Measurements from ENCODE around the gene SRGAP2B.
"Not testable (repeated sequence)": the region's sequence is repeated elsewhere in the genome, so short reads cannot be mapped to it uniquely, and the experiment has no call there.

SRGAP2B gene

GRCh38 chr1:145036019-145036418, 59.1 kb downstream of the SRGAP2B start:
- not testable (repeated sequence) for DNase-seq

- not testable (repeated sequence) for DNase-seq
Observed at GRCh38 chr1:145033523-145033922, 61.6 kb downstream of the SRGAP2B start.

DNA sequence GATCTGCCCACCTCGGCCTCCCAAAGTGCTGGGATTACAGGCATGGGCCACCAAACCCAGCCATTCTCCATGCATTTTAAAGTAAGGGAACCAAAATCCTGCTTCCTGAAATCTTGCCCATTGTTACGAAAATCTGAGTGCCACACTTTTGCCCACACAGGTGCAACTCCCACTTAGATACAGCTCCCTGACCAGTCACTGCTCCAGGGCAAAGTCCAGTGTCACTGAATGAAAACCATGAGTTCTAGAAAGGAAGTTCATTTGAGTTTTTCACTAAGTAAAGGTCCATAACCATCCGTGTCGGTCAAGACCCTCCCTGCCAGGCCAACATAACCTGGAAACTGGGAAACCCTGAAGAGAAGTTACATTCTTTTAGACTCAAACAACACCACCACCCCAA, 67.9 kb downstream of the SRGAP2B start:
- DNase-seq: not testable (repeated sequence)

DNA sequence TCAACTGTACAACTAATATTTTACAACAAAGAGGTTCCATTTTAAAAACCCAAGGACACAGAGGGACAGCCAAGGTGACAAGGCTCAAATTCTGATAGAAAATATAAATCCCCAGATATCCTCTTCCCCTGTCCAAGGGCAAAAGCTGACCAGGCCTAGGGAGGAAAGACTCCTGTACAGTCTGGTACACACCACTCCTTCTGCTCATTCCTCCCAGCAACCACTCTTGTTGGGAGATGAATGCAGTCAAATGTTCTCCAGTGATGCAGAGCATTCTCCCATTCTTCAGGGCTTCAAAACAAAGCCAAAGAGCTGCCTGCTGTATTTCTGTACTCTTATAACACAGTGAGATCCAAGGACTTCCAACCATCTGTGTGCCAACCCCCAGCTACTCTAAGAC, 69.8 kb downstream of the SRGAP2B start:
- DNase-seq: not testable (repeated sequence)

DNA sequence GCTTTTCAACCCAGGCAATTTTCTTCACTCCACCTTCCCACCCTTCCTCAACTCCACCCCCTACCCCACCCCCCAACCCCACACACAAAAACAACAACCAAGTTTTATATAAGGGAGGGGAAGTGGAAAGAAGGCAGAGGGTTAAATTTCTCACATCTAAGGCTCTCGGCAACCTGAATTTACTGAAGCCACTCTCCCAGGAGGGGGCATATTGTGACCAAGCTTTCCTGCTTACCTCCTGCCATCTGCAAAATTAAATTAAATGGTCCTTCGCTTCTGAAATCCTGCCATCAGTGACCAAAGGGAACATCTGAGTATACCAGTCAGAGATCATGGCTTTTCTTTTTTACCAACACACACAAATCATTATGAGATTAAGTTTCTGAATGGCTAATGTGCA, 72.9 kb downstream of the SRGAP2B start:
- DNase-seq: not testable (repeated sequence)

DNA sequence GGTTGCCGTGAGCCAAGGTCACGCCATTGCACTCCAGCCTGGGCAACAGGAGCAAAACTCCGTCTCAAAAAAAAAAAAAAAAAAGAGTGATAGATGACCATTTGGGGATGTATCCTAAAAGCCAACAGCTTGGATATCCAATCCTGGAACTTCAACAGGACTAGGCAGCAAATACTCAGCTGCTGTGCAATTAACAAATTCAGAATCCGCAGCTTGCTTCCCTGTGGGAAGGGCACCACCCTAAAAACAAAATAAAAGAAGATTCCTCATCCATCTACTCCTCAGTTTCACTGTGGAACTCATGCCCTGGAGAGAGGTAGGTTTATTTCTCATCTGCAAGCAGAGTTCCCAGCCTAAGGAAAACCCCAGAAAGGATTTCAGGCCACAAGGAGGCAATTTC, 73.4 kb downstream of the SRGAP2B start:
- not testable (repeated sequence) for DNase-seq

DNA sequence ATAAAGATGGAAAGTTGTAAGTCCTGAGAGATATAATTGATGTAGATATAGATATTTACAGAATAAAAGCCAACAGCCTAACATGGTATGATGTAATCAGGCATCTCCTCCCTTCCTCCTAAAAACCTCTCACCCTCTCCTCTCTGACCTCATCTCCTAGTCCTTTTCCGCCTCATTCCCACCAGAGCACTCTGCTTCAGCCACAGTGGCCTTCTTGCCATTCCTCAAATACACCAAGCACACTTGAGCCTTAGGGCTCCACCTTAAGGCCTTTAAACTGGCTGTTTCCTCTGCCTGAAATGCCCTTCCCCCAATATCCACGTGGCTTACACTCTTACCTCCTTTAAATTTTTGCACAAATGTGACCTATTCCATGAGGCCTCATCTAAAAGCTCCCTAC, 75.4 kb downstream of the SRGAP2B start:
- DNase-seq: not testable (repeated sequence)

DNA sequence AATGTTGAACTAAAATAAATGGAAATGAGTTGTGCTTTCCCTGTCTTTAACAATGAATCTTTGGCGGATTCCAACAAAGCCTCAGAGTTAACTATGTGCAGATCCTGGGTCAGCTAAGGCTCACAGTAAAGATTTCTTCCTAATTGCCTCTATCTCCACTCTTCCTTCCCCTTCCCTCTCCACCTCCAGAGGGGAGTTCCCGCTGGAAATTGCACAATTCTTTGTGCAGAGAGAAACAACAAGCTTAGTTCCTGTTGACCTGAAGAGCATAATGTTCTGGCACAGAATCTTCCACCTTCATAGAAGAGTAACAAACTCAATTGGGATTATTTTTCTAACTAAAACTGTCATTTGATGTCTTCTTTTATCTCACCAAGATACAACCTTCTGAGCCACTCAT, 77.4 kb downstream of the SRGAP2B start:
- not testable (repeated sequence) for DNase-seq

DNA sequence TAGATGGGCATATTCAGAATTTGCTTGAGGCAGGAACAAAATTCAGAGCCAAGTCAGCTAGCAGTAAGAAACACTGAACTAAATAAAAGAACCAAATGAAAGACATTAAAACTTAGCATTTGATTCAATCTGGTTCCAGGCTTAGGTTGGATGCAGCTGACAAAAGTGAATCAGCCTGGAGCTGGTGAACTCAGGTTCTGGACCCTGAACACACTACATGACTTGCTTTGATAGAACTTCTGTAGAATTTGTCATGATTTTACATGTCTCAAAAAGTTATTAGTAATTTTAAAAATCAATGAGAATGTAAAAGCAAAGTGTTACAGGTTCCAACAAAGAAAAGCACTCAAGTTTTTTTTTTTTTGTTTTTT, 78.7 kb downstream of the SRGAP2B start:
- DNase-seq: not testable (repeated sequence)

GRCh38 chr1:145015744-145016491, 79.2 kb downstream of the SRGAP2B start:
- DNase-seq: not testable (repeated sequence)

DNA sequence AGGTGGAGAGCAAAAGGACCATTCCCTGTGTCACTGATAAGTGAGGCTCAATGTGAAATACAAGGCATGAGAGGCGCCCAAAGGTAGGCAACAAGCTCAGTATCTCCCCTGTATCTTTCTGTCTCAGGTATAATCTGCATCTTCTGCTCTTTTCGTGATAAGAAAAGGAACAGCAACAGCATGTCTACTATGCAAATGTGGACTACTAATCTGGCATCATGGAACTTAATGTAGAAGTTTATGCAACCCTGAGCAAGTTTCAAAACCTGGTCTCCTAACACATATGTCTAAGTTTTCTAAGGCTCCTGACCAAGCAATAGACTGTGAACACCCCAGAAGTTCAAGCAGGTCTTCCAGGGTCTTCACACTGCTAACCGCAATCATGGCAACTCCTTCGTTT, 81.8 kb downstream of the SRGAP2B start:
- DNase-seq: not testable (repeated sequence)

DNA sequence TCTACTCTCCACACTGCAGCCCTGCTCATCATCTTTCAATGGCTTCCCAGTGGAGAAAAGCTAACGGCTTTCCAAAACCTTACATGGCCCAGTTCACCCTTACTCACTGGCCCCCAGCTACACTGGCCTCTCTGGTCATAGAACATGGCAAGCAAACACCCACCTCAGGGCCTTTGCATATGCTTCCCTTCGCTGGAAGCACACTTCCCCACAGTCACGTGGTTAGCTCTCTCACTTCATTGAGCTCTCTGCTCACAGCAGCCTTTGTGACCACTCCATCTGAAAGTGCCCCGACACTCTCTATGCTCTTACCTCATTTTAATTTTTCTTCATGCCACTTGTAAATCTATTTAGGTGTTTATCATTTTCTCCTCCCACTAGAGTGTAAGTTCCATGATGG, 83.3 kb downstream of the SRGAP2B start:
- DNase-seq: not testable (repeated sequence)

GRCh38 chr1:145010580-145010979, 84.5 kb downstream of the SRGAP2B start:
- DNase-seq: not testable (repeated sequence)

DNA sequence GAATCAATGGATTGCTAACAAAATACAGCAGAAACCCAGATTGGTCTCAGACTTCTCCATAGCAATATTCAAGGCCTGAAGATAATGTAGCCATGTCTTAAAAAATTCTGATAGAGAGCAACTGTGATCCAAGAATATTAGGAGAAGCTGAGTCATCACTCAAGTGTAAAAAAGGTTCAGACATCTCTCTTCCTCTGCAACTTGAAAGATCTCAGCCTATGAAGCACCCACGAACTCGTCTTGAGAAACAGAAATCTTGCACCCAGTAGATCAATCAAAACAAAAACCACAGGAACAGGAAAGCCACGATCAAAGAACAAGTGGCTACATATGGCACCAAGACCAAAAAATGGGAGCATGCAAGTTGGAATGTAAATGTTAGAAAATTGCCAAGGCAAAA, 85.2 kb downstream of the SRGAP2B start:
- DNase-seq: not testable (repeated sequence)

GRCh38 chr1:145008388-145008787, 86.7 kb downstream of the SRGAP2B start:
- DNase-seq: not testable (repeated sequence)

DNA sequence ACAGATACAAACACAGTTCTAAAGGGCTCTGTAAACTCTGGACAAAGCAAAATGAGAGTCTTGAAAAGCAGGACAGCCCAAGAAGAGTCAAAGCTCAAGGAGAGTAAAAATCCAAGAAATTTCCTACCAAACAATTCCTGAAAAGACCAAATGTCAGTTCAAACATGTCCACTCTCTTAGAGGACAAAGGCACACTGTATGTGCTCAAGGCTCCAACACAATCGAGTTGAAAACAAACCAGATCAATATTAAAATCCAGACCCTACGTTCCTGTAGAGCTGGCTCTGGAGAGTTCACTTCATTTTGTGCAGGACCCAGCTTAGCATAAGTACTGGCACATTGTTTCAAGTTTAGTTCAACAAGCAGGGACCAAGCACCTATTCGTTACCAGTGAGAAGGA, 90.0 kb downstream of the SRGAP2B start:
- DNase-seq: not testable (repeated sequence)

- not testable (repeated sequence) for DNase-seq
Observed at GRCh38 chr1:145001381-145001780, 93.7 kb downstream of the SRGAP2B start.

DNA sequence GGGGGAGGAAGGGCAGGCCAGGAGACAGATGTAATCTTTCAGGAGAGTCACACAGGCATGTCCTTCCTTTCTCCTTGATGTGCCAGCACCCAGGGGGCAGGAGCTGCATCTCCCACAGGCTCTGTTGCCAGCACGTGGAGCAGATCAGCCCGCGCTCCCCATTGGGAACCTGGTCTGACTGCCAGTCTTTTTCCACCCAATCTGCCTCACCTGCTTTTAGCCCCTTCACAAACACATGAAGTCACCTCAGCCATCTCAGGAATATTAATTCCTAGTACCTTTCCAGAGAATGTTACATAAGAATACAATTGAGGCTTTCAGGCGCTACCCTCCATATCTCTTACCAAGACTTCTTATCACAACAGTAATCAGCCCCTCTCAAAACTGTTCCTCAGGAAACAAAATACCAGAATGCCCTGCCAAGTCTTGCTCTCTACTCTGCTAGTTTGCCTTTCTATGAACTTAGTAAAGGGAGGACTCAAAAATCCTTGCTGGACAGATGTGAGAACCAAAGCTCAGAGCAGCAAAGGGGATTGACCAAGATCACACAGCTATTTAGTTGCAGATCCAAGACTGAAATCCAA, 94.3 kb downstream of the SRGAP2B start:
- not testable (repeated sequence) for DNase-seq

DNA sequence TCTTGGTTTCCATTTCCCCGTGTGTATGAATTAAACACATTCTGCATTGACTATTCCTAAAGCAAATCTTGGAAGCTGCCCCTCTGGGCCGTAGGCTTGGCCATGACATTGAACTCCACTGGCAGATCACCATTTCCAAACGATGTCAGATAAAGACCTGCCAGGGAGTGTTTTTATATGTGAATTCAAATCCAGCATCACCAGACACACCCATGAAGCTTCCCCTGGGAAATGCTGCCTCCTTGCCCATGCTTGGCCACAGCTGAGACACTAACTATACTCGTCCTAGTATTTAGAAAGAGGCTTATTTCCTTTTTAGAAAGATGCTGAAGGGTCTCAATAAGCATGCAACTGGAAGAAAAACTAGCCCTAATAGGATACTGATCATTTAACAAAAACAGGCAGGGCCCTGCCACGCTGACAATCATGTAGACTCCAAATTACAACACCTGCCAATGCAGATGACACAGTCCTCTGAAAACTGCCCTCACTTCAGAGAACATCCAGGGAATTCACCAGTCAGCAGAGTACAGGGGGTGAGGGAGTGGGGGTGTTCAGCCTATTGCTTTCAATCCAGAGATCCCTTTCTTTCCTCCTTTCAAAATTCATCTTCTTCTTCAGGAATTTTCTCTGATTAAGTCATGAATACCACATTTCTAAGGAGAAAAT, 94.9 kb downstream of the SRGAP2B start:
- DNase-seq: not testable (repeated sequence)

DNA sequence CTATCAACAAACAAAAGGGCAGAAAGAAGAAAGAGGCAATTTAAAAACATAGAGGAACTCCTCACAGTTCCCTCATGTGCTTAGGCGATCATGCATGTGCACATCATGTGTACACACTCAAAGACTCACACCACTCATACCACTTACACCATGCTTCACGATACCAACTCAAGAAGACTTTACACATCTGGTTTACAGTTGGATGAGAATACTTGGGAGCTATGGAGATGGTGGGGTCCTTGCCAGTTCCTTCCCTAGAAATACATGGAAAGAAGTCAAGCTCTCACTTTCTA, 96.2 kb downstream of the SRGAP2B start:
- DNase-seq: not testable (repeated sequence)

DNA sequence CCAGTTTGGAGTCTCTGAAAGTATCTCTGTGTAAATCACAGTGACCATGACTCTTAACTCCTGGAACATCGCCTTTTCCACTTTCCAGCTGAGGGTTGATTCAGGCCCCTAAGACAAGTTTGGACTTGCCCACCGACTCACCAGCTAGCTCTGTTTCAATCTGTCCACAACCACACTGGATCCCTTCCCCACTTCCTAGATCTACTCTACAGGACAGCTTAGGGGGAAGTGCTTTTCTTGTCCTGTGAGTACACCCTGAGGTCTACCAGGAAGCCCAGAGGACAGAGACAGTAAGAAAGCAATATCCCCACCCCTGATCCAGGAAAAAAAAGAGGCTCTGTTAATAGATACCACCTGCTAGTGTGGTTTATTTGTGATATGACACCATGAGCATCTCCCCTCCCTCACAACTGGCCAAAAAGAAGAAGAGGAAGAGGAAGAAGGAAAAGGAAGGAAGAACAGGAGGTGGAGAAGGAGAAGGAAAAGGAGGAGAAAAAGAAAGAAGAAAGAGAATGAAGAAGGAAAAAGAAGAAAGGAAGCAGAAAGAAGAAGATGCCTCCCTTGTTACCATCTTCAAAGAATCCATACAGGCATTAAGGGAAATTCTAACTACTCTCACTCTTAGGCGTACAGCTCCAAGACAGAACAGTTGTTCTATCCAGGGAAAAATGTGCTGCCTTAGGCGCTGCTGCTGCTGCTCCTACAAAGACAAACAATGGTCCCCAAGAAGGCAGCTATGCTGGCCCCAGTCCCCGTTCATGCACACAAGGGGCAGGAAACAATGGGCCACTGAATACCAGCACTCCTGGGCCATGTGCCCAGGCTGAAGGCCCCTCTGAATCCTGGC, 96.8 kb downstream of the SRGAP2B start:
- not testable (repeated sequence) for DNase-seq

DNA sequence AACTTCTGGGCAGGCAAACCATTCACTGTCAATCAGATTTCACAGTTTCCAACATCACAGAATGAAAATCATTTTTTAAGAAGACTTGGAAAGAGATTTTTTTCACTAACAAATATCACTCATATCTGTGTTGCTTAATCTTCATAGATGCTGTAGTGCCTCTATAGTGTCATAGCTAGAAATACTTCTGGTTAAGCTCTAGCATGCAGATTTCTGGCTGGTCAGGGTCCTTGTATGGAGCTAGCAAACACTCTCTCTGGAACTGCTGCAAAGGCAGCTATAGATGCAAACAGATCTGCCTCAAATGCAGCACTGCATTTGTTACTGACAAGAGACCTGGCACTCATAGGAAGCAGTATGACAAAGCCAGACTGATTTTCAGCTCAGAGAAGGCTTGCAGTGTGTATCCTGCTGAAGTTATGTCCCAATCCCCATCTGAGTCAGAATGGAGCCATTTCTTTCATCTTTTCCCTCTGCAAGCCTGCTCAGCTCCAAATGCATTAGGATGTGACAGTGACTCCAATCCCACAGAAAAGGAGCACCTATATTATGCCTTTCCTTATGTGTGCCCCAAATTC, 99.2 kb downstream of the SRGAP2B start:
- peak; percentile 50 for DNase-seq

DNA sequence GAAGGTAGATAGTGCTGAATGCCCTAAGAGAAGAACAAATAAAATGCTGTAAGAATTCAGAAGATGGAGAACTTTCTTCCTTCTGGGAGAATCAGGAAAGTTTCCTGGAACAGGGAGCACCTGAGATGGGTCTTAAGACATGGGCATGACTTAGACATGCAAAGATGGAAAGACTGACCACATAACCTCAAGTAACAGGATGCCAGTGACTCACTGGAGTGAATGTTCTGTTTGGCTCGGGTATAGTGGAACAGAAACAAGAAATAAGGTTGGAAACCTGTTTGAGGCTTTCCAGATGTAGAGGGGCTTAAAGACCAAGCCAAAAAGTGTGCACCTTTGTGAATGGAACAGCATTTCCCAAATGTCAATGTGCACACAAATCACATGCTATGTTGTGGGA, 102.2 kb downstream of the SRGAP2B start:
- peak; percentile 75 for DNase-seq
